Astrocyte of the cerebellum (primary cell): ENCODE measurements around the gene NRARP.

Experiments
- DNase-seq: peaks from one replicate; pipeline ENCODE4 v3.0.0-alpha.2; 2011; ENCODE audit warnings: low read depth
- H3K4me3 ChIP-seq: 2 replicates; pipeline ENCODE4 v1.5.1; 2011; ENCODE audit warnings: mild to moderate bottlenecking, low read depth, low read length, moderate library complexity
- CTCF ChIP-seq: IDR thresholded peaks from 2 replicates; pipeline ENCODE4 v1.5.1; 2012; ENCODE audit warnings: low read length, low read depth, moderate library complexity, mild to moderate bottlenecking; ENCODE audit errors: missing control alignments
- in situ Hi-C: cut with HindIII; loops from 2 replicates; pipeline ENCODE4 v1.10.0; 2017; ENCODE audit warnings: low sequenced_read_pairs

The NRARP gene

GRCh38 chr9:137310189-137311052 lies 8.3 kb upstream of the NRARP start:
- no peak for DNase-seq
- TF ChIP-seq CTCF = no peak
- H3K4me3 ChIP-seq = no peak overlapping the region
- in situ Hi-C loops = loop anchor here (5.0 kb wide), 1 partner anchor 107 kb away; no protein-coding TSS in a partner anchor

- TF ChIP-seq CTCF = no peak
- in situ Hi-C loops = loop anchor here (5.0 kb wide), 1 partner anchor 108 kb away; no protein-coding TSS in a partner anchor
- DNase-seq = no peak
- H3K4me3 ChIP-seq = no peak overlapping the region
These were observed 7.5 kb upstream of the NRARP start for GRCh38 chr9:137309368-137310188.

- in situ Hi-C loops = no loop called here
- no peak for TF ChIP-seq CTCF
These were observed 6.1 kb upstream of the NRARP start for GRCh38 chr9:137308057-137308619.

GRCh38 chr9:137307255-137308056 lies 5.4 kb upstream of the NRARP start:
- TF ChIP-seq CTCF = no peak
- H3K4me3 ChIP-seq = no peak overlapping the region
- in situ Hi-C loops = no loop called here
- no peak for DNase-seq

More at GRCh38 chr9:137308057-137308619, 6.1 kb upstream of the NRARP start:
- DNase-seq = no peak
- no peak overlapping the region for H3K4me3 ChIP-seq

GRCh38 chr9:137306850-137307254 lies 4.8 kb upstream of the NRARP start:
- no peak overlapping the region for H3K4me3 ChIP-seq
- no peak for DNase-seq
- in situ Hi-C loops = no loop called here
- TF ChIP-seq CTCF = no peak
